K562 (cell line): ENCODE data around the gene BLID. TPM values are rescaled to one million over a fixed set of nuclear protein-coding genes. Genes with fewer than 3 reads are reported as not detected.

Experiments used
- ATAC-seq: fragments of 200-7000 bp; cut with Tn5 transposase; 3 replicates; pipeline ENCODE4 v1.9.1; 2020; ENCODE audit warnings: moderate library complexity
- BruUV-seq: library from RNA; stranded (reverse); fragments of 400-500 nt; replicated peaks from 2 replicates; lab custom pipeline; 2021; lab: Mats Ljungman, UMichigan
- CTCF ChIA-PET: fragments of 300-600 bp; formaldehyde crosslinking; extraction: SDS; loops from one replicate; lab custom pipeline; 2021; ENCODE audit warnings: low intra/inter-chr PET ratio; lab: Yijun Ruan, JAX
- POLR2A ChIA-PET: fragments of 300-600, 350-650 bp; sonication (Branson Sonifier 250); formaldehyde crosslinking; extraction: SDS; loops from one replicate; lab custom pipeline; 2021; ENCODE audit warnings: antibody characterized with exemption, inconsistent platforms; lab: Yijun Ruan, JAX
- DNase-seq, 4 experiments: peaks; one replicate each; pipeline versions ENCODE4 v3.0.0 to v3.0.0-alpha.2; 2011 to 2018; ENCODE audit warnings: low spot score in 3 of 4, mixed read lengths in 3 of 4; ENCODE audit errors: extremely low read depth in 1 of 4
- FAIRE-seq: peaks from 2 replicates; lab custom pipeline; 2011; peaks lifted over from hg19 to GRCh38; lab: Jason Lieb, UNC
- H2AFZ ChIP-seq: 2 replicates; pipeline ENCODE4 v1.6.0; 2011; ENCODE audit warnings: low read depth, low read length, control low read depth, inconsistent platforms
- H3K27ac ChIP-seq: fragments of 200-600 bp; 3 replicates; pipeline ENCODE4 v1.8.0; 2011; ENCODE audit warnings: low read depth, mild to moderate bottlenecking, control low read depth, inconsistent platforms, low read length, moderate library complexity, mixed read lengths; ENCODE audit errors: extremely low read depth
- H3K27me3 ChIP-seq, 2 experiments: fragments of 300-600 bp in 1 of 2; 2 replicates in 1 of 2; 3 replicates in 1 of 2; pipeline versions ENCODE4 v1.6.0 to v1.8.0; 2011; ENCODE audit warnings: inconsistent platforms in 2 of 2, low read length in 2 of 2, mild to moderate bottlenecking in 1 of 2, mixed read lengths in 1 of 2, moderate library complexity in 1 of 2; ENCODE audit not compliant: control insufficient read depth in 2 of 2, insufficient read depth in 2 of 2
- H3K36me3 ChIP-seq: fragments of 300-600 bp; 3 replicates; pipeline ENCODE4 v1.8.0; 2011; ENCODE audit warnings: mild to moderate bottlenecking, low read length, inconsistent platforms; ENCODE audit not compliant: control insufficient read depth, insufficient read depth
- H3K4me1 ChIP-seq, 2 experiments: fragments of 200-600 bp in 1 of 2; replicated peaks in 1 of 2; 2 replicates in 1 of 2; 3 replicates in 1 of 2; pipeline versions ENCODE4 v1.5.1 to v1.8.0; 2011; ENCODE audit warnings: inconsistent platforms in 2 of 2, low read length in 2 of 2, mild to moderate bottlenecking in 1 of 2, mixed read lengths in 1 of 2, moderate library complexity in 1 of 2; ENCODE audit not compliant: control insufficient read depth in 2 of 2, insufficient read depth in 2 of 2
- H3K4me2 ChIP-seq: 2 replicates; pipeline ENCODE4 v1.6.1; 2011; ENCODE audit warnings: low read length, control low read depth, inconsistent platforms, mixed read lengths; ENCODE audit not compliant: insufficient read depth
- H3K4me3 ChIP-seq: fragments of 200-600 bp; sonication (generic), shearing (Covaris generic); 2 replicates; pipeline ENCODE4 v1.5.1; 2016; ENCODE audit warnings: control low read depth, inconsistent platforms
- H3K79me2 ChIP-seq: fragments of 200-600 bp; 3 replicates; pipeline ENCODE4 v1.8.0; 2011; ENCODE audit warnings: low read length, inconsistent platforms; ENCODE audit not compliant: control insufficient read depth, insufficient read depth
- H3K9ac ChIP-seq, 2 experiments: 2 replicates each; pipeline versions ENCODE4 v1.6.0 to v1.6.1; 2011; ENCODE audit warnings: low read depth in 2 of 2, low read length in 2 of 2, control low read depth in 1 of 2, inconsistent platforms in 1 of 2, mild to moderate bottlenecking in 1 of 2, mixed read lengths in 1 of 2; ENCODE audit not compliant: insufficient read depth in 1 of 2
- H3K9me1 ChIP-seq: one replicate; pipeline ENCODE4 v1.6.0; 2011; ENCODE audit warnings: inconsistent platforms, mild to moderate bottlenecking, low read length, moderate library complexity; ENCODE audit not compliant: control insufficient read depth, insufficient read depth
- H3K9me3 ChIP-seq: replicated peaks from 2 replicates; pipeline ENCODE4 v1.5.1; 2011; ENCODE audit warnings: low read depth, low read length, inconsistent platforms; ENCODE audit not compliant: control insufficient read depth, insufficient read depth
- H4K20me1 ChIP-seq: replicated peaks from 2 replicates; pipeline ENCODE4 v1.6.1; 2011; ENCODE audit warnings: low read length, inconsistent platforms, mixed read lengths; ENCODE audit not compliant: control insufficient read depth, insufficient read depth
- CTCF ChIP-seq, 3 experiments: IDR thresholded peaks in 2 of 3; conservative IDR thresholded peaks in 1 of 3; 2 replicates each; pipeline ENCODE4 v1.5.1; 2011 to 2012; ENCODE audit warnings: low read length in 3 of 3, mild to moderate bottlenecking in 3 of 3, control low read depth in 2 of 3, improper control_type of control experiment in 1 of 3, inconsistent platforms in 1 of 3, low read depth in 1 of 3, mixed read lengths in 1 of 3, moderate library complexity in 1 of 3; ENCODE audit not compliant: insufficient read depth in 2 of 3
- TSC22D4 ChIP-seq: fragments of 450-650 bp; IDR thresholded peaks from 2 replicates; pipeline ENCODE4 v1.6.1; 2016; ENCODE audit warnings: missing genetic modification characterization, missing biosample characterization, control low read depth
- ZC3H4 ChIP-seq: sonication (generic); formaldehyde crosslinking; IDR thresholded peaks from 2 replicates; pipeline ENCODE4 v1.9.0; 2021; ENCODE audit warnings: missing genetic modification reagents, borderline replicate concordance
- WGBS: fragments of 100-300 bp; shearing (Covaris generic); methylation state at CpG from one replicate; pipeline ENCODE4 v1.1.6; 2016; ENCODE audit warnings: low coverage, mixed read lengths; ENCODE audit not compliant: insufficient coverage; ENCODE audit errors: missing lambda C conversion rate; 5-methylcytosine and 5-hydroxymethylcytosine counted together
- in situ Hi-C: fragments of 300-500 bp; cut with MboI; formaldehyde crosslinking; loops from 4 replicates; pipeline ENCODE4 v1.15.0; 2018; ENCODE audit warnings: inconsistent platforms, mixed read lengths
- intact Hi-C: fragments of 100-400 bp; cut with micrococcal nuclease; formaldehyde crosslinking; loops from 2 replicates; pipeline ENCODE4 v1.14.2; 2022
- polyA plus RNA-seq, 8 experiments: library from polyadenylated mRNA; depleted of rRNA in 4 of 8; stranded (reverse) in 5 of 8; unstranded in 3 of 8; fragments of >200 nt; fragmentation: Nextera tagmentation in 2 of 8; fragmentation: Illumina TruSeq in 1 of 8; extraction: Ambion mirVana in 2 of 8; extraction: Trizol in 1 of 8; gene quantifications; 2 replicates each; pipeline versions ENCODE4 v1.2.1 to v1.2.3, GENCODE V29; 2011 to 2014; ENCODE audit warnings: inconsistent platforms in 1 of 8, missing spikeins in 1 of 8
- total RNA-seq, 7 experiments: library from RNA; depleted of rRNA in 6 of 7; stranded (reverse); fragments of >200 nt in 6 of 7; fragmentation: Illumina TruSeq in 2 of 7; extraction: Trizol in 2 of 7; gene quantifications; 2 replicates each; pipeline versions ENCODE4 v1.2.1 to v1.2.3, GENCODE V29; 2011 to 2021; ENCODE audit warnings: low replicate concordance in 1 of 7

BLID gene
- total and polyA plus RNA-seq, 9 of the 15 experiments (the other 6 are each of a cell fraction or from before 2014, with no cell fraction given) = not detected

DNA sequence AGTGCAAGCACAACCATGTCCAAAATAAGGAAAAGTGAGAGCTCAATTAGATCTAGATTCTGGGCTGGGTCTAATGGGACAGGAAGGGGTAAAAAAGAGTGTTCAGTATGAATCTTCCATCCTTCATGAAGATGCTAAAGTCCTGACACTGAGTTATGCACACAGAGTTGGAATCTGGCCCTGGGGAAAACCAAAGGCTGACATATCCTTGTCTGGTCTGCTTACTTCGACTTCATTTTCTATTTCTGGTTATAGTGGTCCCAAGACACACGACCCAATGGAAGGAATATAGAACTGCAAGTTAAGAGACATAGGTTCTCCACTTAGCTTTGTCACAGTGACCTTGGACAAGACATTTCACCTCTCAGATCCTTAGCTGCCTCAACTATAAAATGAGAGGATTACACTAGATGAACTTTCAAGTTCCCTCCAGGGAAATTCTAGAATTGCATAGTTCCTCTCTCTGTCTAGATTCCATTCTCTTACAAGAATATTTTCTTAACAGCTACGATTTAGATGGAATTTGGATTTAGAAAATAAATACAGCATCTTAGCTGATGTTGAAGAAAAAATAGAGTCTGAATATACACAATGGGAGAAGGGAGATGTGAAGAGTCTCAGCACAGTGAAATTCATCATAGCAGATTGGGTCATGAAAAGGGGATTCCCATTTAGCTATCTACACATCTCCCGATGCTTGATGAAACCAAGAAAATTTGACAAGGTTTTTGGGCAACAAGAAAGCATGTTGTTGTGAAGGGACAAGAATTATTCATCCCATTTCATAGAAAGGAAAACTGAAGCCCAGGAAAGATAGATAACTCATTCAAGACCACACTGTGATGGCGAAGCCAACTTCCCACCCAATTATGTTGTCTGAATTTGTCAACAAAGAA lies 3.3 kb downstream of the BLID start:
- Histone ChIP-seq H3K36me3 (no peaks in the 10 kb centered on the region), H3K79me2 (no peaks in the 10 kb centered on the region), H3K9ac (no peak overlapping the region), H3K27me3 (no peaks in the 10 kb centered on the region), H3K27ac (no peak overlapping the region), H3K4me2 (no peak overlapping the region), H2AFZ (no peak overlapping the region), H3K9me1 (no peaks in the 10 kb centered on the region), H3K9me3 (no peaks in the 10 kb centered on the region; the same call in 1 of the 2 replicates), H4K20me1 (no peaks in the 10 kb centered on the region), H3K4me3 (no peak overlapping the region), H3K4me1 (no peaks in the 10 kb centered on the region)
- ATAC-seq (no peak), DNase-seq (no peak), FAIRE-seq (no peak)
- in situ Hi-C loops (no loop called here), intact Hi-C loops (no loop called here)
- no TSS peak for BruUV-seq
- TF ChIP-seq CTCF (IDR thresholded peaks at IDR 0.05 in 2 of 3, conservative IDR thresholded peaks at IDR 0.05 in 1 of 3; ENCODE audit: insufficient read depth in 2 of 3, low read depth in 1 of 3, low read length in 3 of 3) = no peak
- TF ChIP-seq ZC3H4 = no peak
- TF ChIP-seq TSC22D4 (tag) = no peak
- WGBS = 1% methylated on average over 5 of the region's 5 CpGs
- POLR2A ChIA-PET = no interaction called here
- CTCF ChIA-PET = no interaction called here
